Mesendoderm (in vitro differentiated cells): ENCODE measurements around the gene SRRM1.

Experiments
- DNase-seq: peaks from one replicate; pipeline ENCODE4 v3.0.0; 2013
- H2AK5ac ChIP-seq: 2 replicates; pipeline ENCODE4 v1.6.1; 2013; ENCODE audit warnings: low read length, inconsistent platforms
- H2BK120ac ChIP-seq: 2 replicates; pipeline ENCODE4 v1.6.1; 2013; ENCODE audit warnings: low read depth, mild to moderate bottlenecking, low read length, moderate library complexity, mixed read lengths
- H2BK15ac ChIP-seq: replicated peaks from 2 replicates; pipeline ENCODE4 v1.6.1; 2013; ENCODE audit warnings: low read depth, mild to moderate bottlenecking, moderate library complexity
- H2BK5ac ChIP-seq: 2 replicates; pipeline ENCODE4 v1.6.1; 2013; ENCODE audit warnings: low read length, inconsistent platforms
- H3K18ac ChIP-seq: 2 replicates; pipeline ENCODE4 v1.6.1; 2013; ENCODE audit warnings: mild to moderate bottlenecking, low read length, mixed read lengths
- H3K23ac ChIP-seq: one replicate; pipeline ENCODE4 v1.6.1; 2013; ENCODE audit warnings: low read length
- H3K27ac ChIP-seq: 2 replicates; pipeline ENCODE4 v1.5.1; 2013; ENCODE audit warnings: low read depth, mild to moderate bottlenecking, inconsistent platforms, low read length, moderate library complexity
- H3K27me3 ChIP-seq: 2 replicates; pipeline ENCODE4 v1.6.1; 2013; ENCODE audit warnings: low read length, control low read depth, mild to moderate bottlenecking, inconsistent platforms; ENCODE audit not compliant: insufficient read depth, poor library complexity
- H3K36me3 ChIP-seq: 2 replicates; pipeline ENCODE4 v1.6.1; 2013; ENCODE audit warnings: low read length, inconsistent platforms; ENCODE audit not compliant: control insufficient read depth, insufficient read depth
- H3K4ac ChIP-seq: one replicate; pipeline ENCODE4 v1.6.1; 2013; ENCODE audit warnings: low read depth, mild to moderate bottlenecking, low read length, moderate library complexity
- H3K4me1 ChIP-seq: 2 replicates; pipeline ENCODE4 v1.6.1; 2013; ENCODE audit warnings: low read depth, low read length, inconsistent platforms; ENCODE audit not compliant: control insufficient read depth
- H3K4me2 ChIP-seq: 2 replicates; pipeline ENCODE4 v1.6.1; 2013; ENCODE audit warnings: low read length
- H3K4me3 ChIP-seq: 2 replicates; pipeline ENCODE4 v1.5.1; 2013; ENCODE audit warnings: mild to moderate bottlenecking, low read length
- H3K56ac ChIP-seq: one replicate; pipeline ENCODE4 v1.6.1; 2013; ENCODE audit warnings: low read length
- H3K79me1 ChIP-seq: 2 replicates; pipeline ENCODE4 v1.6.1; 2013; ENCODE audit warnings: low read length, inconsistent platforms
- H3K79me2 ChIP-seq: 2 replicates; pipeline ENCODE4 v1.6.1; 2013; ENCODE audit warnings: mild to moderate bottlenecking, low read length; ENCODE audit not compliant: control insufficient read depth, insufficient read depth
- H3K9ac ChIP-seq: 2 replicates; pipeline ENCODE4 v1.6.1; 2013; ENCODE audit warnings: low read length, inconsistent platforms
- H4K5ac ChIP-seq: one replicate; pipeline ENCODE4 v1.6.1; 2013; ENCODE audit warnings: low read length
- H4K8ac ChIP-seq: one replicate; pipeline ENCODE4 v1.6.1; 2013; ENCODE audit warnings: low read depth, mild to moderate bottlenecking, control low read depth, low read length, moderate library complexity
- WGBS: extraction: QIAGEN DNeasy Blood & Tissue Kit; methylation state at CpG from one replicate; pipeline ENCODE4 v1.1.7; 2013; ENCODE audit warnings: low lambda C conversion rate, missing lambda C conversion rate; ENCODE audit not compliant: insufficient coverage; ENCODE audit errors: extremely low coverage; 5-methylcytosine and 5-hydroxymethylcytosine counted together

The SRRM1 gene

DNA sequence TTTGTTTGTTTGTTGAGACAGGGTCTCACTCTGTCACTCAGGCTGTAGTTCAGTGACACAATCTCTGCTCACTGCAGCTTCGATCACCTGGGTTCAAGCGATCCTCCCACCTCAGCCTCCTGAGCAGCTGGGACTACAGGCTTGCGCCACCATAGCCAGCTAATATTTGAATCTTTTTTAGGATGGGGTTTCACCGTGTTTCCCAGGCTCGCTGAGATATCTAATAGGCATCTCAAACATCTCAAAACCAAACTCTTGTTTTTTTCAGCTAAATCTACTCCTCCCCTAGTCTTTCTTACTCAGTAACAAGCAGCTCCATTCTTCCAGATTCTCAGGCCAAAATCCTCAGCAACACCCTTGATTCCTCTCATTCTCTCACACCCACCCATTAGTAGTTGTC, 22.0 kb upstream of the SRRM1 start:
- Histone ChIP-seq H3K27me3 (no peaks in the 10 kb centered on the region), H3K4me1 (no peaks in the 10 kb centered on the region), H3K79me2 (no peaks in the 10 kb centered on the region), H3K27ac (no peak overlapping the region), H2BK5ac (no peak overlapping the region), H3K4me3 (no peak overlapping the region), H4K5ac (no peak overlapping the region), H2BK120ac (no peak overlapping the region), H3K4me2 (no peak overlapping the region), H2BK15ac (no peak overlapping the region), H3K4ac (no peak overlapping the region), H3K23ac (no peak overlapping the region), H3K56ac (no peak overlapping the region), H3K36me3 (no peaks in the 10 kb centered on the region), H2AK5ac (no peak overlapping the region), H3K18ac (no peak overlapping the region), H3K9ac (no peak overlapping the region), H3K79me1 (no peaks in the 10 kb centered on the region), H4K8ac (no peak overlapping the region)
- no peak for DNase-seq
- WGBS = no CpG with 5 or more reads among the region's 5 CpGs

DNA sequence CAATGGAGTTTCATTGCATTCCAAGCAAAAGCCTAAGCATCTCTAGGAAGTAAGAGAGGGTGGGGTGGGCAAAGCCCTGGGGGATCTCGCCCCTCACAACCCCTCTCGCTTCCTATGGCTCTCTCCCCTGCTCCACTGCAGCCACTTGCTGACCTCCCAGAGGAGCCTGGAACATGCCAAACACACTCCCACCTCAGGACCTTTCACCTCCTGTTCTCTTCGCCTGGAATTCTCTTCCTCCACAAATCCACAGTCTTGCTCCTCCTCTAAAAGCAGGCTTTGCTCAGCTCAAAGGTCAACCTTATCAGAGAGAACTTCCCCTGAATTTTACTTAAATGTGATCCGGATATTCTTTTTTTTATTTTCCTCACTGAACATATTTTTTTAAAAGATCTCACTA, 20.9 kb upstream of the SRRM1 start:
- no peak overlapping the region for H3K9ac ChIP-seq
- no peak overlapping the region for H4K8ac ChIP-seq
- WGBS = no CpG with 5 or more reads among the region's 4 CpGs
- no peaks in the 10 kb centered on the region for H3K4me1 ChIP-seq
- H3K4me3 ChIP-seq = no peak overlapping the region
- H3K4me2 ChIP-seq = no peak overlapping the region
- no peak overlapping the region for H3K18ac ChIP-seq
- H3K27me3 ChIP-seq = no peaks in the 10 kb centered on the region
- no peak for DNase-seq
- H2BK15ac ChIP-seq = no peak overlapping the region
- H3K4ac ChIP-seq = no peak overlapping the region
- no peaks in the 10 kb centered on the region for H3K36me3 ChIP-seq
- H2BK120ac ChIP-seq = no peak overlapping the region
- no peak overlapping the region for H4K5ac ChIP-seq
- no peak overlapping the region for H3K23ac ChIP-seq
- H3K56ac ChIP-seq = no peak overlapping the region
- no peak overlapping the region for H2AK5ac ChIP-seq
- no peaks in the 10 kb centered on the region for H3K79me2 ChIP-seq
- H2BK5ac ChIP-seq = no peak overlapping the region
- H3K79me1 ChIP-seq = no peaks in the 10 kb centered on the region
- no peak overlapping the region for H3K27ac ChIP-seq

GRCh38 chr1:24632832-24633175, 10.3 kb upstream of the SRRM1 start:
- H3K56ac ChIP-seq = no peak overlapping the region
- H3K27me3 ChIP-seq = no peaks in the 10 kb centered on the region

DNA sequence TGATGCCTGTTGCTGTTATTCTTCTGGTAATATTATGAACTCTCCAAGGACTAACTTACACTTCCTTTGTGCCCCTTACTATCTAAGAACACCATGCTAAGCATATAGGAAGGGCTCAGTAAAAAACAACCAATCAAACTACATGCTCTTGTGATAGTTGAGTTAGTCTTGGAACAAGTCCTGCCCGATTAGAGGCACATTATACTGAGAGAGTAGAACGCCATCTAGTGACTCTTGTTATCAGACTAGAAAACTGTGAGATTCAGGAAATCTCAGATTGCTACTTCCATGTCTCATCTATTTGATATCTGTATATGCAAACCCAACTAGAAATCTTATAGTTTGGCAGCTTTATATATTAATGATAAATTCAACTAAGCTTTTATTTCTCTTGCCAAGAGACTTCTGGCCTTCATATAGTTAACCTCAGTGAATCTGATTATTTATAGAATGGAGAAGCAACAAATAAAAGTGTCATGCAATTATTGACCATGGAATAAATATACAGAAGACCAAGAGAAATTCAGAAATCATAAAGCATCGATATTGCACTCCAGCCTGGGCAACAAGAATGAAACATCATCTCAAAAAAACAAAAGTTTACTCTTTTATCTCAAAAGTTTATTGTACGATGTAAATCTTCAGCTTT, 7.8 kb upstream of the SRRM1 start:
- DNase-seq = peak; percentile 86
- Histone ChIP-seq H3K36me3 (no peaks in the 10 kb centered on the region), H3K27me3 (no peaks in the 10 kb centered on the region), H3K4ac (no peak overlapping the region), H2AK5ac (no peak overlapping the region), H3K23ac (no peak overlapping the region), H3K56ac (no peak overlapping the region), H4K8ac (no peak overlapping the region), H3K4me3 (no peak overlapping the region), H2BK120ac (no peak overlapping the region), H3K4me2 (no peak overlapping the region), H3K18ac (no peak overlapping the region), H3K79me2 (no peaks in the 10 kb centered on the region), H2BK5ac (no peak overlapping the region), H3K27ac (no peak overlapping the region), H4K5ac (no peak overlapping the region), H3K9ac (no peak overlapping the region), H3K4me1 (peaks cover 5% of the 10 kb centered on the region), H2BK15ac (no peak overlapping the region), H3K79me1 (no peaks in the 10 kb centered on the region)
- WGBS = no CpG with 5 or more reads among the region's 4 CpGs

More at GRCh38 chr1:24632832-24633175, 10.3 kb upstream of the SRRM1 start:
- no peak overlapping the region for H4K8ac ChIP-seq
- no peak overlapping the region for H3K4me3 ChIP-seq
- no peak overlapping the region for H3K4me2 ChIP-seq
- no peak overlapping the region for H2AK5ac ChIP-seq
- no CpG with 5 or more reads among the region's 1 CpG for WGBS
- no peak overlapping the region for H2BK5ac ChIP-seq
- no peaks in the 10 kb centered on the region for H3K79me2 ChIP-seq
- DNase-seq = peak; percentile 85
- H3K4me1 ChIP-seq = peaks cover 5% of the 10 kb centered on the region
- H3K36me3 ChIP-seq = no peaks in the 10 kb centered on the region
- no peak overlapping the region for H2BK120ac ChIP-seq
- no peak overlapping the region for H2BK15ac ChIP-seq
- H3K18ac ChIP-seq = no peak overlapping the region
- no peak overlapping the region for H3K27ac ChIP-seq
- no peaks in the 10 kb centered on the region for H3K79me1 ChIP-seq
- no peak overlapping the region for H3K23ac ChIP-seq
- no peak overlapping the region for H3K9ac ChIP-seq
- no peak overlapping the region for H3K4ac ChIP-seq
- H4K5ac ChIP-seq = no peak overlapping the region

DNA sequence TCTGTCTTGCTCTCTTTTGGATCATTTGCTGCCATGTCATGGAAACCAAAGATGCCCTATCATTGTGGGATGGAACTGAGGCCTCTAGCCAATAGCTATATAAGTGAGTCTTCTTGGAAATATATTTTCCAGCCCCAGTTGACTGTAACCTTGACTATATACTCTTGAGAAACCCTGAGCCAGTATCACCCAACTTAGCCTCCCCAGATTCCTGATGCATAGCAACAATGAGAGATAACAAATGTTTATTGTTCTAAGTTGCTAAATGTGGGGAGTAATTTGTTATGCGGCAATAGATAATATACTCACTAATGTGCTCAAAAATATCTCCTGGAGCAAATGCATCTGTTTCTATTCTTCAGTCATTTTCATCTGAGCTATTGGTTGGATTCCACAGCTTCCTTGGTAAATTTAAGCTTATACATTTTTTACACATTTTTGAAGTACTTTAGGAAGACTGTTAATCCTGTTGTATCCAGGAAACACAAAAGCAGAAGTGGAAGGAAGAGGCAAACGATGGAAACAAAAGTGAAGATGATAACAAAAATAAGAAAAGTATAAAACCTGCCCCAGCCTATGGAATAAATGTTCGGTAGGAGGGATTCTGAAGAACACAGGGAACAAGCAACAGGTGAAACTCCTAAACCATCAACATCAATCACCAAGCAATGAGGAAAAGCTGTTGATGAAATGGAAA, 6.3 kb upstream of the SRRM1 start:
- Histone ChIP-seq H3K36me3 (no peaks in the 10 kb centered on the region), H3K79me1 (no peaks in the 10 kb centered on the region), H3K9ac (no peak overlapping the region), H3K27me3 (no peaks in the 10 kb centered on the region), H3K4ac (no peak overlapping the region), H4K8ac (no peak overlapping the region), H3K56ac (no peak overlapping the region), H4K5ac (no peak overlapping the region), H2BK15ac (no peak overlapping the region), H3K23ac (no peak overlapping the region), H3K79me2 (no peaks in the 10 kb centered on the region), H3K4me1 (peaks cover 5% of the 10 kb centered on the region), H2BK5ac (no peak overlapping the region), H2BK120ac (no peak overlapping the region), H3K4me2 (no peak overlapping the region), H3K18ac (no peak overlapping the region), H3K27ac (no peak overlapping the region), H3K4me3 (no peak overlapping the region), H2AK5ac (no peak overlapping the region)
- no CpG with 5 or more reads among the region's 3 CpGs for WGBS
- DNase-seq = peak; percentile 5

DNA sequence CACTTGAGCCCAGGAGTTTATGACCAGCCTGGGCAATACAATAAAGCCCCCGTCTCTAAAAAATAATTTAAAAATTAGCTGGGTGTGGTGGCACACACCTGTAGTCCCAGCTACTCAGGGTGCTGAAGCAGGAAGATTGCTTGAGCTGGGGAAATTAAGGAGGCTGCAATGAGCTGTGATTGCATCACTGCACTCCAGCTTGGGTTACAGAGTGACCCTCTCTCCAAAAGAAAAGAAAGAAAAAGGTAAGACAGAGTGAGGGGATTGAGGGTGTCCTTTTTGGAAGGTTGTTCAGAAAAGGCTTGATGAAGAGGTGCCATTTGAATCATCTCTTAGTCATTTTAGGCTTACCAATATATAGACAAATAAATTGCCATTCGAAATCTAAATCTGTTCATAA, 4.0 kb upstream of the SRRM1 start:
- no CpG with 5 or more reads among the region's 2 CpGs for WGBS
- Histone ChIP-seq H4K8ac (no peak overlapping the region), H3K4me3 (no peak overlapping the region), H3K79me2 (peaks cover 8% of the 10 kb centered on the region), H3K27ac (no peak overlapping the region), H3K23ac (no peak overlapping the region), H3K4ac (no peak overlapping the region), H2BK5ac (no peak overlapping the region), H2BK120ac (no peak overlapping the region), H3K18ac (no peak overlapping the region), H3K4me2 (no peak overlapping the region), H2BK15ac (no peak overlapping the region), H3K4me1 (no peaks in the 10 kb centered on the region), H3K56ac (no peak overlapping the region), H3K79me1 (no peaks in the 10 kb centered on the region), H3K9ac (no peak overlapping the region), H3K27me3 (no peaks in the 10 kb centered on the region), H2AK5ac (no peak overlapping the region), H4K5ac (no peak overlapping the region), H3K36me3 (no peaks in the 10 kb centered on the region)
- no peak for DNase-seq
